Measurements from ENCODE around the gene TOP3B.

TOP3B gene

GRCh38 chr22:21963286-21963685, 19.3 kb downstream of the TOP3B start:
- no peak for TF ChIP-seq CTCF (IDR thresholded peaks at IDR 0.05)

- no peak for TF ChIP-seq CTCF (IDR thresholded peaks at IDR 0.05)
Measured at GRCh38 chr22:21962655-21962949, 20.0 kb downstream of the TOP3B start.

GRCh38 chr22:21961886-21962654, 20.5 kb downstream of the TOP3B start:
- TF ChIP-seq CTCF (IDR thresholded peaks at IDR 0.05), result no peak

- TF ChIP-seq CTCF (IDR thresholded peaks at IDR 0.05), result no peak
Measured at GRCh38 chr22:21961127-21961867, 21.3 kb downstream of the TOP3B start.

GRCh38 chr22:21960200-21961126, 22.1 kb downstream of the TOP3B start:
- no peak for TF ChIP-seq CTCF (IDR thresholded peaks at IDR 0.05)

- TF ChIP-seq CTCF (IDR thresholded peaks at IDR 0.05), result no peak
Measured at GRCh38 chr22:21959274-21960074, 23.1 kb downstream of the TOP3B start.
